WTC11 (cell line): ENCODE results near the gene MIB2. TPM values are rescaled to one million over a fixed set of nuclear protein-coding genes. Genes with fewer than 3 reads are reported as not detected.

Experiments used
- ATAC-seq: fragments of 200-7000 bp; cut with Tn5 transposase; 2 replicates; pipeline ENCODE4 v1.10.0; 2021; ENCODE audit warnings: mild to moderate bottlenecking, moderate library complexity
- CTCF ChIA-PET: fragments of 300-600 bp; sonication (Branson Sonifier 250); formaldehyde crosslinking; loops from one replicate; lab custom pipeline; 2021; ENCODE audit warnings: antibody characterized with exemption; lab: Charles Lee
- POLR2A ChIA-PET: fragments of 350-600 bp; sonication (Branson Sonifier 250); formaldehyde crosslinking; loops from one replicate; lab custom pipeline; 2021; ENCODE audit warnings: antibody characterized with exemption; lab: Charles Lee
- DNase-seq: peaks from one replicate; pipeline ENCODE4 v3.0.0; 2021; ENCODE audit warnings: low spot score
- H3K27ac Mint-ChIP-seq: 2 replicates; pipeline ENCODE4 v1.8.0; 2021; ENCODE audit warnings: mixed read lengths
- H3K27me3 Mint-ChIP-seq: 2 replicates; pipeline ENCODE4 v1.8.0; 2021; ENCODE audit warnings: low read depth, mild to moderate bottlenecking, moderate library complexity, mixed read lengths
- H3K36me3 Mint-ChIP-seq: 2 replicates; pipeline ENCODE4 v1.8.0; 2021; ENCODE audit warnings: mixed read lengths
- H3K4me1 Mint-ChIP-seq: 2 replicates; pipeline ENCODE4 v1.8.0; 2022; ENCODE audit warnings: mixed read lengths
- H3K4me3 Mint-ChIP-seq: 2 replicates; pipeline ENCODE4 v1.8.0; 2021; ENCODE audit warnings: mild to moderate bottlenecking, moderate library complexity, mixed read lengths
- H3K9me3 Mint-ChIP-seq: 2 replicates; pipeline ENCODE4 v1.8.0; 2021; ENCODE audit warnings: mixed read lengths
- ATF3 ChIP-seq: sonication (generic); formaldehyde crosslinking; conservative IDR thresholded peaks from 2 replicates; pipeline ENCODE4 v1.8.1; 2022; ENCODE audit warnings: mild to moderate bottlenecking, missing genetic modification reagents
- CREM ChIP-seq: sonication (generic); formaldehyde crosslinking; IDR thresholded peaks from 2 replicates; pipeline ENCODE4 v1.8.1; 2022; ENCODE audit warnings: mild to moderate bottlenecking, missing genetic modification reagents, moderate library complexity
- ESRRA ChIP-seq: sonication (generic); formaldehyde crosslinking; IDR thresholded peaks from 2 replicates; pipeline ENCODE4 v1.8.1; 2022; ENCODE audit warnings: mild to moderate bottlenecking, missing genetic modification reagents, borderline replicate concordance
- FOXK1 ChIP-seq: sonication (generic); formaldehyde crosslinking; IDR thresholded peaks from 2 replicates; pipeline ENCODE4 v1.8.0; 2022; ENCODE audit warnings: mild to moderate bottlenecking, moderate library complexity, missing genetic modification reagents
- FOXP1 ChIP-seq: sonication (generic); formaldehyde crosslinking; IDR thresholded peaks from 2 replicates; pipeline ENCODE4 v1.8.0; 2022; ENCODE audit warnings: missing genetic modification reagents, mild to moderate bottlenecking, moderate library complexity, borderline replicate concordance
- GTF2I ChIP-seq: fragments of 250-450 bp; sonication (Bioruptor Pico); conservative IDR thresholded peaks from 2 replicates; pipeline ENCODE4 v1.4.0; 2021; ENCODE audit warnings: mild to moderate bottlenecking
- IRF1 ChIP-seq: sonication (generic); formaldehyde crosslinking; IDR thresholded peaks from 2 replicates; pipeline ENCODE4 v1.8.0; 2023; ENCODE audit warnings: missing genetic modification reagents
- IRF2 ChIP-seq: sonication (generic); formaldehyde crosslinking; IDR thresholded peaks from 2 replicates; pipeline ENCODE4 v1.8.0; 2022; ENCODE audit warnings: low read depth, missing genetic modification reagents, borderline replicate concordance
- MAX ChIP-seq: sonication (generic); formaldehyde crosslinking; IDR thresholded peaks from 2 replicates; pipeline ENCODE4 v1.8.0; 2022; ENCODE audit warnings: mild to moderate bottlenecking, missing genetic modification reagents
- NR1H2 ChIP-seq: sonication (generic); formaldehyde crosslinking; IDR thresholded peaks from 2 replicates; pipeline ENCODE4 v1.9.0; 2021; ENCODE audit warnings: mild to moderate bottlenecking, moderate library complexity, missing genetic modification reagents
- NR3C1 ChIP-seq: sonication (generic); formaldehyde crosslinking; conservative IDR thresholded peaks from 2 replicates; pipeline ENCODE4 v1.8.1; 2023; ENCODE audit warnings: low read depth, mild to moderate bottlenecking, missing genetic modification reagents
- OVOL2 ChIP-seq: fragments of 250-450 bp; sonication (Bioruptor Pico); IDR thresholded peaks from 2 replicates; pipeline ENCODE4 v1.9.0; 2021; ENCODE audit warnings: mild to moderate bottlenecking, borderline replicate concordance
- PRDM15 ChIP-seq: sonication (generic); formaldehyde crosslinking; IDR thresholded peaks from 2 replicates; pipeline ENCODE4 v1.8.0; 2022; ENCODE audit warnings: missing genetic modification reagents
- RORB ChIP-seq: fragments of 250-450 bp; sonication (Bioruptor Pico); IDR thresholded peaks from 2 replicates; pipeline ENCODE4 v1.9.0; 2021; ENCODE audit warnings: mild to moderate bottlenecking
- STAT6 ChIP-seq: sonication (generic); formaldehyde crosslinking; conservative IDR thresholded peaks from 2 replicates; pipeline ENCODE4 v1.8.1; 2023; ENCODE audit warnings: mild to moderate bottlenecking, low read depth, missing genetic modification reagents, moderate library complexity
- ZNF423 ChIP-seq: fragments of 250-450 bp; sonication (Bioruptor Pico); IDR thresholded peaks from 2 replicates; pipeline ENCODE4 v2.1.2; 2022; ENCODE audit warnings: mild to moderate bottlenecking, moderate library complexity
- total RNA-seq: library from RNA; stranded (reverse); gene quantifications from 3 replicates; pipeline ENCODE4 v1.2.3, GENCODE V29; 2021
- TF ChIP-seq, protein P1 (sequence below): sonication (generic); formaldehyde crosslinking; IDR thresholded peaks from 2 replicates; pipeline ENCODE4 v1.8.1; 2023; ENCODE audit warnings: mild to moderate bottlenecking, missing genetic modification reagents, moderate library complexity
- TF ChIP-seq, protein P2 (sequence below): fragments of 250-450 bp; sonication (Bioruptor Pico); IDR thresholded peaks from 2 replicates; pipeline ENCODE4 v2.1.2; 2022; ENCODE audit warnings: mild to moderate bottlenecking, moderate library complexity
- TF ChIP-seq, protein P3 (sequence below): fragments of 250-450 bp; sonication (Bioruptor Pico); IDR thresholded peaks from 2 replicates; pipeline ENCODE4 v1.8.0; 2021; ENCODE audit warnings: mild to moderate bottlenecking
- TF ChIP-seq, protein P4 (sequence below): sonication (generic); formaldehyde crosslinking; IDR thresholded peaks from 2 replicates; pipeline ENCODE4 v1.8.0; 2022; ENCODE audit warnings: mild to moderate bottlenecking, missing genetic modification reagents

MIB2 gene
- total RNA-seq, 1 experiment from 2014 or later, result 90.6 TPM

DNA sequence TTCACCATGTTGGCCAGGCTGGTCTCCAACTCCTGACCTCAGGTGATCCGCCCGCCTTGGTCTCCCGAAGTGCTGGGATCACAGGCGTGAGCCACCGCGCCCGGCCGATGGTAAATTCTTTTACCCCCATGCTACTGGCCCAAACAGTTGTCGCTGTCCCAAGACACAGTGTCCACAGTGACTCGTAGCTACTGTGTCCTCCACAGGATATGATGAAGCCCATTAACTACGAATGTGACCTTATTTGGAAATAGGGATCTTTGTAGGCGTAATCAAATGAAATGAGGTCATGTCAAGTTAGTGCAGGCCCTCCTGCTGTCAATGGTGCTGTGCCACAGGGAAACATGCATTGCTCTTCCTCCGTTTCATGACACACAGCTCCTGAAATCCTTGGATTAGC is 23.8 kb upstream of the MIB2 start (continued):
- TF ChIP-seq, protein P1, sequence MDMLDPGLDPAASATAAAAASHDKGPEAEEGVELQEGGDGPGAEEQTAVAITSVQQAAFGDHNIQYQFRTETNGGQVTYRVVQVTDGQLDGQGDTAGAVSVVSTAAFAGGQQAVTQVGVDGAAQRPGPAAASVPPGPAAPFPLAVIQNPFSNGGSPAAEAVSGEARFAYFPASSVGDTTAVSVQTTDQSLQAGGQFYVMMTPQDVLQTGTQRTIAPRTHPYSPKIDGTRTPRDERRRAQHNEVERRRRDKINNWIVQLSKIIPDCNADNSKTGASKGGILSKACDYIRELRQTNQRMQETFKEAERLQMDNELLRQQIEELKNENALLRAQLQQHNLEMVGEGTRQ, result no peak
- TF ChIP-seq GTF2I (no peak), ZNF423 (CRISPR knock-in tag) (no peak), IRF2 (CRISPR knock-in tag) (no peak), NR3C1 (CRISPR knock-in tag) (no peak), STAT6 (CRISPR knock-in tag) (no peak), FOXP1 (no peak)
- TF ChIP-seq, protein P2, sequence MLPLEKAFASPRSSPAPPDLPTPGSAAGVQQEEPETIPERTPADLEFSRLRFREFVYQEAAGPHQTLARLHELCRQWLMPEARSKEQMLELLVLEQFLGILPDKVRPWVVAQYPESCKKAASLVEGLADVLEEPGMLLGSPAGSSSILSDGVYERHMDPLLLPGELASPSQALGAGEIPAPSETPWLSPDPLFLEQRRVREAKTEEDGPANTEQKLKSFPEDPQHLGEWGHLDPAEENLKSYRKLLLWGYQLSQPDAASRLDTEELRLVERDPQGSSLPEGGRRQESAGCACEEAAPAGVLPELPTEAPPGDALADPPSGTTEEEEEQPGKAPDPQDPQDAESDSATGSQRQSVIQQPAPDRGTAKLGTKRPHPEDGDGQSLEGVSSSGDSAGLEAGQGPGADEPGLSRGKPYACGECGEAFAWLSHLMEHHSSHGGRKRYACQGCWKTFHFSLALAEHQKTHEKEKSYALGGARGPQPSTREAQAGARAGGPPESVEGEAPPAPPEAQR (CRISPR knock-in tag), result no peak
- TF ChIP-seq, protein P3, sequence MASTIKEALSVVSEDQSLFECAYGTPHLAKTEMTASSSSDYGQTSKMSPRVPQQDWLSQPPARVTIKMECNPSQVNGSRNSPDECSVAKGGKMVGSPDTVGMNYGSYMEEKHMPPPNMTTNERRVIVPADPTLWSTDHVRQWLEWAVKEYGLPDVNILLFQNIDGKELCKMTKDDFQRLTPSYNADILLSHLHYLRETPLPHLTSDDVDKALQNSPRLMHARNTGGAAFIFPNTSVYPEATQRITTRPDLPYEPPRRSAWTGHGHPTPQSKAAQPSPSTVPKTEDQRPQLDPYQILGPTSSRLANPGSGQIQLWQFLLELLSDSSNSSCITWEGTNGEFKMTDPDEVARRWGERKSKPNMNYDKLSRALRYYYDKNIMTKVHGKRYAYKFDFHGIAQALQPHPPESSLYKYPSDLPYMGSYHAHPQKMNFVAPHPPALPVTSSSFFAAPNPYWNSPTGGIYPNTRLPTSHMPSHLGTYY (CRISPR knock-in tag), result no peak

DNA sequence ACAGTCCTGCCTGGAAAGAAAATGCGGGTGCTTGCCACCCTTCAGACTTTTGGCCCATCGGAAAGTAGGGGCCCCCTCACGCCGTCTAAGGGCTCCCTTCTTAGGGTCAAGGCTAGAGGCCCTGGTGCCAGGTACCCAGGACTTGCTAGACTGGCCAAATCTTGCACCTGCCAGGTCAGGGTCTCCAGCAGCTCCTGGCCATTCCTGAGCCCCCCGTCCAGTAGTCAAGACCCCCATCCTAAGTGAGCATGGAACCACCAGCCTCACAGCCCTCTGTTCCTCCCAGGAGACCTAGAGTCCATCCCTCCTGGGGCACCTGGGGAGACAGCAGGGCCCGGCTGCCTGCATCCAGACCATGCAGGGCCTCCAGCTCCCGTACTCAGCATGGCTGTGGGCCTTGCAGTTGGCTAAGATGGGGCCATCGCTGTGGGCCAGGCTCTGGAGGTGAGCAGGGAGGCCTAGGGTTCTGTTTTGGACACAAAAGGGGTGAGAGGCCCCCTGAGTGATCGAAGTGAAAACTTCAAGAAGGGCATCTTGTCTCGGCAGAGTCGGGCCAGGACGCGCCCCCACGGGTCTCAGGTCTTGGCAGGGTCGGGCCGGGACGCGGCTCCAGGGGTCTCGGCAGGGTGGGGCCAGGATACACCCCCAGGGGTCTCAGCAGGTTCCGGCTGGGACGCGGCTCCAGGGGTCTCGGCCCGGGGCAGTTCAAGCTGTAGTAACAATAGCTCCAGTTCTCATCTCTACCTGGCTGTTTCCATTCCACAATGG is 21.3 kb upstream of the MIB2 start:
- peaks cover 14% of the 10 kb centered on the region for H3K27me3 Mint-ChIP-seq
- no peak overlapping the region for H3K4me3 Mint-ChIP-seq
- H3K4me1 Mint-ChIP-seq, result peaks cover 9% of the 10 kb centered on the region; the same call in 1 of the 2 replicates
- DNase-seq, result no peak
- no peak for ATAC-seq
- TF ChIP-seq ESRRA (CRISPR knock-in tag), result no peak
- TF ChIP-seq OVOL2 (CRISPR knock-in tag), result no peak
- TF ChIP-seq ATF3 (CRISPR knock-in tag), result no peak
- no peak for TF ChIP-seq FOXK1 (CRISPR knock-in tag)
- TF ChIP-seq NR1H2 (CRISPR knock-in tag), result no peak
- no peak for TF ChIP-seq PRDM15 (CRISPR knock-in tag)
- TF ChIP-seq ZNF423 (CRISPR knock-in tag), result no peak
- TF ChIP-seq MAX, result no peak
- TF ChIP-seq, protein P4, sequence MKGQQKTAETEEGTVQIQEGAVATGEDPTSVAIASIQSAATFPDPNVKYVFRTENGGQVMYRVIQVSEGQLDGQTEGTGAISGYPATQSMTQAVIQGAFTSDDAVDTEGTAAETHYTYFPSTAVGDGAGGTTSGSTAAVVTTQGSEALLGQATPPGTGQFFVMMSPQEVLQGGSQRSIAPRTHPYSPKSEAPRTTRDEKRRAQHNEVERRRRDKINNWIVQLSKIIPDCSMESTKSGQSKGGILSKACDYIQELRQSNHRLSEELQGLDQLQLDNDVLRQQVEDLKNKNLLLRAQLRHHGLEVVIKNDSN (CRISPR knock-in tag), result no peak
- TF ChIP-seq RORB (CRISPR knock-in tag), result no peak
- TF ChIP-seq CREM, result no peak
- TF ChIP-seq, protein P2 (CRISPR knock-in tag), result no peak
- no peak for TF ChIP-seq IRF1
- TF ChIP-seq, all 79 proteins: peak for 0
- H3K9me3 Mint-ChIP-seq, result no peaks in the 10 kb centered on the region
- H3K27ac Mint-ChIP-seq, result no peak overlapping the region
- H3K36me3 Mint-ChIP-seq, result no peaks in the 10 kb centered on the region
- CTCF ChIA-PET, result interaction anchor here (0.7 to 1.1 kb wide), 2 partner anchors 8 to 26 kb away, joined by 3 to 4 read pairs; no protein-coding TSS in a partner anchor
- POLR2A ChIA-PET, result interaction anchor here (0.7 kb wide), 1 partner anchor 200 kb away, joined by 3 read pairs; no protein-coding TSS in a partner anchor
